Vagina (tissue), 2 donors: ENCODE measurements around the gene PLEKHG3. TPM values are rescaled to one million over a fixed set of nuclear protein-coding genes. Genes with fewer than 3 reads are reported as not detected.

Experiments used
- DNase-seq, 2 donors: peaks; one replicate each; pipeline ENCODE4 v3.0.0-alpha.2; 2017; ENCODE audit errors: extremely low spot score in 2 of 2
- H3K27ac ChIP-seq: fragments of 200-600 bp; sonication (generic); one replicate; pipeline ENCODE4 v1.5.1; 2019
- H3K27me3 ChIP-seq: fragments of 200-600 bp; sonication (generic); one replicate; pipeline ENCODE4 v1.5.1; 2019
- H3K36me3 ChIP-seq, 2 donors: fragments of 200-600 bp; sonication (generic); one replicate each; pipeline ENCODE4 v1.5.1; 2017 to 2019
- H3K4me1 ChIP-seq: fragments of 200-600 bp; sonication (generic); one replicate; pipeline ENCODE4 v1.5.1; 2019
- H3K4me3 ChIP-seq, 2 donors: fragments of 200-600 bp; sonication (generic); 1 replicate in 1 of 2; 2 replicates in 1 of 2; pipeline ENCODE4 v1.5.1; 2016 to 2019
- H3K9me3 ChIP-seq: fragments of 200-600 bp; sonication (generic); one replicate; pipeline ENCODE4 v1.5.1; 2019
- POLR2A ChIP-seq, 2 donors: fragments of 450-650 bp; IDR thresholded peaks; one replicate each; pipeline ENCODE4 v1.6.1; 2017; ENCODE audit warnings: antibody characterized with exemption in 2 of 2, mild to moderate bottlenecking in 2 of 2, moderate library complexity in 2 of 2
- POLR2AphosphoS5 ChIP-seq, 2 donors: sonication (generic); formaldehyde crosslinking; IDR thresholded peaks; one replicate each; pipeline ENCODE4 v1.9.0; 2017; ENCODE audit warnings: antibody characterized with exemption in 2 of 2, mild to moderate bottlenecking in 2 of 2, low read depth in 1 of 2; ENCODE audit not compliant: insufficient read depth in 1 of 2
- intact Hi-C: fragments of 100-400 bp; cut with DNase I; formaldehyde crosslinking; loops from one replicate; pipeline ENCODE4 v1.15.1; 2023
- total RNA-seq: library from RNA; depleted of rRNA; stranded (reverse); fragments of >200 nt; gene quantifications from one replicate; pipeline ENCODE4 v1.2.3, GENCODE V29; 2016
- TF ChIP-seq, protein P1 (sequence below), 3 experiments: fragments of 450-650 bp in 2 of 3; fragments of 200-600 bp in 1 of 3; sonication (generic) in 1 of 3; IDR thresholded peaks; one replicate each; pipeline ENCODE4 v1.5.1; 2017 to 2019; ENCODE audit warnings: antibody characterized with exemption in 3 of 3, mild to moderate bottlenecking in 2 of 3, moderate library complexity in 2 of 3

PLEKHG3 gene
- total RNA-seq, 1 donor from 2014 or later, result 50.1 TPM

- intact Hi-C loops, result no loop called here
- no peak for TF ChIP-seq POLR2AphosphoS5 (IDR thresholded peaks at IDR 0.05; ENCODE audit: insufficient read depth in 1 of 2, low read depth in 1 of 2)
- TF ChIP-seq, protein P1, sequence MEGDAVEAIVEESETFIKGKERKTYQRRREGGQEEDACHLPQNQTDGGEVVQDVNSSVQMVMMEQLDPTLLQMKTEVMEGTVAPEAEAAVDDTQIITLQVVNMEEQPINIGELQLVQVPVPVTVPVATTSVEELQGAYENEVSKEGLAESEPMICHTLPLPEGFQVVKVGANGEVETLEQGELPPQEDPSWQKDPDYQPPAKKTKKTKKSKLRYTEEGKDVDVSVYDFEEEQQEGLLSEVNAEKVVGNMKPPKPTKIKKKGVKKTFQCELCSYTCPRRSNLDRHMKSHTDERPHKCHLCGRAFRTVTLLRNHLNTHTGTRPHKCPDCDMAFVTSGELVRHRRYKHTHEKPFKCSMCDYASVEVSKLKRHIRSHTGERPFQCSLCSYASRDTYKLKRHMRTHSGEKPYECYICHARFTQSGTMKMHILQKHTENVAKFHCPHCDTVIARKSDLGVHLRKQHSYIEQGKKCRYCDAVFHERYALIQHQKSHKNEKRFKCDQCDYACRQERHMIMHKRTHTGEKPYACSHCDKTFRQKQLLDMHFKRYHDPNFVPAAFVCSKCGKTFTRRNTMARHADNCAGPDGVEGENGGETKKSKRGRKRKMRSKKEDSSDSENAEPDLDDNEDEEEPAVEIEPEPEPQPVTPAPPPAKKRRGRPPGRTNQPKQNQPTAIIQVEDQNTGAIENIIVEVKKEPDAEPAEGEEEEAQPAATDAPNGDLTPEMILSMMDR (IDR thresholded peaks at IDR 0.05), result no peak
- no peak for TF ChIP-seq POLR2A (IDR thresholded peaks at IDR 0.05)
- no peaks in the 10 kb centered on the region for H3K9me3 ChIP-seq
- H3K36me3 ChIP-seq, result no peaks in the 10 kb centered on the region
- no peaks in the 10 kb centered on the region for H3K27me3 ChIP-seq
- no peaks in the 10 kb centered on the region for H3K4me1 ChIP-seq
- no peak overlapping the region for H3K4me3 ChIP-seq
- no peak overlapping the region for H3K27ac ChIP-seq
- no peak for DNase-seq
Observed at GRCh38 chr14:64792231-64792630, 88.0 kb downstream of the PLEKHG3 start.

DNA sequence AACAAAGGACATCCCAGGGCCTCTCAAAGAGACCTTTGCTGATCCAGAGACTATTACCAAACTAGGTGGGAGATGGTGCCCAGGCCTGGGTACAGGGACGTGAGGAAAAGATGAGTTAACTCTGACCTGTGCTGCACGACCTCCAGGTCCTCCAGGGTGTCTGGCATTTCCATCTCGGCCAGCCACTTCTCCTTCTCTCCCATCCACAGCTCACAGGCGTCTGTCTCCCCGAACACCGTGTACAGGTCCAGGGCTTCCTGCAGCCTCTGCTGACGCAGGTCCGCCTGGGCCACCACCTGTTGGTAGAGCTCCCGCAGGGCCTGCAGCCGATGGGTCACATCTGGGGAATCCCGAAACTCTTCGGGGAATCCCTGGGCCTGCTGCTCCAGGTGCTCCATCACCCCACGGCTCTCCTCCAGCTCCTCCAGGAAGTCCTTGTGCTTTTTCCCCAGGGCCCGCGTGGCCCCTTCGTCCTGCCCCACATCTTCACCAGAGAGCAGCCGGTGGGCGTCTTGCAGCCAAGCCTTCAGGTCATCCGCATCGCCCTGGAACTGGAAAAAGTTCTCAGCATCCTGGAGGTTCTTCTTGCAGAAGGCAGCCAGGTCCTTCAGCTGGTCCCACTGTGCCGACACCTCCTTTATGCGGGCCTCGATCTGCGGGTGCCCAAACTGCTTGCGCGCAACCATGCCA, 88.8 kb downstream of the PLEKHG3 start:
- Histone ChIP-seq H3K27ac (no peak overlapping the region), H3K9me3 (no peaks in the 10 kb centered on the region), H3K27me3 (no peaks in the 10 kb centered on the region), H3K36me3 (no peaks in the 10 kb centered on the region), H3K4me1 (no peaks in the 10 kb centered on the region), H3K4me3 (no peak overlapping the region)
- DNase-seq, result no peak
- TF ChIP-seq POLR2A (IDR thresholded peaks at IDR 0.05) (no peak), POLR2AphosphoS5 (IDR thresholded peaks at IDR 0.05; ENCODE audit: insufficient read depth in 1 of 2, low read depth in 1 of 2) (no peak)
- TF ChIP-seq, protein P1 (IDR thresholded peaks at IDR 0.05), result no peak
- intact Hi-C loops, result no loop called here

DNA sequence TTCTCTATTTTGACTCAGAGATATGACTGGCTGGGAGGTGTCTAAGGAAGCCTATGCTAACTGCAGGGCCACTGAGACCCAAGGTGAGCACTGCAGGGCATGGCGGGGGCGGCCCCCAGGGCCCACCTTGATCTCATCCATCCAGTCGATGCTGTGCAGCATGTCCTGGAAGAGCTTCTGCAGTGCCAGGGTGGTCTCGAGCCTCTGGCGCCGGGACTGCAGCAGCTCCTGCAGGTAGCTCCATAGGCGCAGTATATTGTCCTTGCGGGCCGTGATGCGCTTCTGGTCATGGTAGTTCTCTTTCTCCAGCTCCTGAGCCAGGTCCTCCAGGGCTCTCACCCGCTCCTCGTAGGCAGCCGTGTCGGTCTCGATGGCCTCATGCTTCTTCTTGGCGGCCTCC, 91.0 kb downstream of the PLEKHG3 start:
- no peaks in the 10 kb centered on the region for H3K27me3 ChIP-seq
- intact Hi-C loops, result no loop called here
- H3K4me1 ChIP-seq, result no peaks in the 10 kb centered on the region
- H3K27ac ChIP-seq, result no peak overlapping the region
- H3K4me3 ChIP-seq, result no peak overlapping the region
- no peak for DNase-seq
- no peaks in the 10 kb centered on the region for H3K9me3 ChIP-seq
- H3K36me3 ChIP-seq, result no peaks in the 10 kb centered on the region
- no peak for TF ChIP-seq POLR2AphosphoS5 (IDR thresholded peaks at IDR 0.05; ENCODE audit: insufficient read depth in 1 of 2, low read depth in 1 of 2)
- TF ChIP-seq, protein P1 (IDR thresholded peaks at IDR 0.05), result no peak
- TF ChIP-seq POLR2A (IDR thresholded peaks at IDR 0.05), result no peak

DNA sequence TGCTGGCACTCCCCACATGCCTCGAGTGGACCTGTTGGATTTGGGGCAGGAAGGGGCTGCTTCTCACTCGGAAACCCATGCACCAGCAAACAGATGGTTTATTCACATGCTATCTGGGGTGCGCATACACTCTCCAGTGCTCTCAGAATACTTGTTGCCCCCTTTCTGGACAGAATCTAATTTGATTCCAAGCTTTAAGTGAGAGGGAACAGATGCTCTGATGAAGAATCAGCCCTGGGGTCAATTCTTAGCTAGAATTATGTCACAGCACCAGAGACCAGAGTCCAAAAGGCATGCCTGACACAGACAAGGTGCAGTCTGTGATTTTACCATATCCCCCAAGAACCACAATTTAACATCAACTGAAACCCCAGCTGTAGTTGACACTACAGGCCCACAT, 91.7 kb downstream of the PLEKHG3 start:
- H3K36me3 ChIP-seq, result no peaks in the 10 kb centered on the region
- DNase-seq, result no peak
- TF ChIP-seq POLR2AphosphoS5 (IDR thresholded peaks at IDR 0.05; ENCODE audit: insufficient read depth in 1 of 2, low read depth in 1 of 2), result no peak
- TF ChIP-seq, protein P1 (IDR thresholded peaks at IDR 0.05), result no peak
- no peak for TF ChIP-seq POLR2A (IDR thresholded peaks at IDR 0.05)
- no peak overlapping the region for H3K4me3 ChIP-seq
- intact Hi-C loops, result no loop called here
- no peaks in the 10 kb centered on the region for H3K4me1 ChIP-seq
- no peaks in the 10 kb centered on the region for H3K27me3 ChIP-seq
- H3K27ac ChIP-seq, result no peak overlapping the region
- H3K9me3 ChIP-seq, result no peaks in the 10 kb centered on the region

DNA sequence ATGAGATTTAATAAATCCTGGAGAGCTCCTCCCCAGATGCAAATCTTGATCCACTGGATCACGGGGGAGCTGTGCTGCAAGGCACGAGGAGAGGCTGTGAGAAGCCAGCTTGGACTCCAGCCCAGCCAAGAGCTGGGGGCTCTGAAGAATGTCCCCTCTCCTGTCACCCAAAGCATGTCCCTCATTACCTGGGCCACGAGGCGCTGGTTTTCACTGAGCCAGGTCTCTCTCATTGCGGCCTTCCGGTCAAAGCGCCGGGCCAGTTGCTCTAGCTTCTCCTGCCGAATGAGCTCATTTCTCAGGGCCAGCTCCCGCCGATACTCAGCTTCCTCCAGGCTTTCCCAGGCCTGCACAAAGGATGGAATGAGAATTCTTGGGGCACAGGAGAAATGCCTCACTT, 92.1 kb downstream of the PLEKHG3 start:
- no peaks in the 10 kb centered on the region for H3K27me3 ChIP-seq
- no peak overlapping the region for H3K27ac ChIP-seq
- no peak overlapping the region for H3K4me3 ChIP-seq
- no peaks in the 10 kb centered on the region for H3K9me3 ChIP-seq
- no peaks in the 10 kb centered on the region for H3K36me3 ChIP-seq
- DNase-seq, result no peak
- no peaks in the 10 kb centered on the region for H3K4me1 ChIP-seq
- TF ChIP-seq, protein P1 (IDR thresholded peaks at IDR 0.05), result no peak
- TF ChIP-seq POLR2A (IDR thresholded peaks at IDR 0.05) (no peak), POLR2AphosphoS5 (IDR thresholded peaks at IDR 0.05; ENCODE audit: insufficient read depth in 1 of 2, low read depth in 1 of 2) (no peak)
- intact Hi-C loops, result no loop called here
